Activated T-helper 9 cell treated with anti-CD3 and anti-CD28 coated beads, Interleukin-2, amount 50 U/mL, for 16 hours (primary cell): ENCODE results near the gene CLCN1.
A peak's percentile ranks its signal among the peaks of the same experiment; 100 is the strongest.

ENCODE experiments used
- DNase-seq: peaks from one replicate; pipeline ENCODE4 v3.0.0-alpha.2; 2020; ENCODE audit warnings: low read depth

The CLCN1 gene

GRCh38 chr7:143368387-143368786 lies 52.5 kb downstream of the CLCN1 start:
- DNase-seq, result no peak

- no peak for DNase-seq
These were observed 54.1 kb downstream of the CLCN1 start for GRCh38 chr7:143369678-143370651.

- DNase-seq, result no peak
These were observed 56.2 kb downstream of the CLCN1 start for GRCh38 chr7:143372070-143372469.

DNA sequence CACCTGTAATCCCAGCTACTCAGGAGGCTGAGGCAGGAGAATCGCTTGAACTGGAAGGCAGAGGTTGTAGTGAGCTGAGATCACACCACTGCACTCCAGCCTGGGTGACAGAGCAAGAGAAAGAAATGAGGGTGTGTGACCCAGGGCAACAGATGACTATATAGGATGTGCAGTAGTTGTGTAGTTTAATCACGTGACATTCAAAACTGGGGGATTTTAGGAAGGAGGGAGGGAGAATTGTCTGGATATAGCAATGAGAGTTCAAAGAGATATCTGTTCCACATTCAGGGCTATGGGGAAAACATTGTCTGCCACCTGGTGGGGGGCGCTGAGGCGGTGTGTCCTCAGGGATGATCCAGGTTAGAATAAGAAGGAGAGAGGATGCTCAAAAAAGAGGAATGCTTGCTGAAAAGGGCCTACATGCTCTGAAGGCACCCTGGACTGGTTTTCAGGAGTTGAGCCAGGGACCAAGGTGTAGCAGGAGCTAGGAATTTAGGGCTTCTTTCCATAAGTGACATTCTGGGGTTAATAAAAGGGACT lies 57.4 kb downstream of the CLCN1 start:
- DNase-seq, result no peak

- DNase-seq, result no peak
These were observed 58.6 kb downstream of the CLCN1 start for GRCh38 chr7:143374561-143374960.

DNA sequence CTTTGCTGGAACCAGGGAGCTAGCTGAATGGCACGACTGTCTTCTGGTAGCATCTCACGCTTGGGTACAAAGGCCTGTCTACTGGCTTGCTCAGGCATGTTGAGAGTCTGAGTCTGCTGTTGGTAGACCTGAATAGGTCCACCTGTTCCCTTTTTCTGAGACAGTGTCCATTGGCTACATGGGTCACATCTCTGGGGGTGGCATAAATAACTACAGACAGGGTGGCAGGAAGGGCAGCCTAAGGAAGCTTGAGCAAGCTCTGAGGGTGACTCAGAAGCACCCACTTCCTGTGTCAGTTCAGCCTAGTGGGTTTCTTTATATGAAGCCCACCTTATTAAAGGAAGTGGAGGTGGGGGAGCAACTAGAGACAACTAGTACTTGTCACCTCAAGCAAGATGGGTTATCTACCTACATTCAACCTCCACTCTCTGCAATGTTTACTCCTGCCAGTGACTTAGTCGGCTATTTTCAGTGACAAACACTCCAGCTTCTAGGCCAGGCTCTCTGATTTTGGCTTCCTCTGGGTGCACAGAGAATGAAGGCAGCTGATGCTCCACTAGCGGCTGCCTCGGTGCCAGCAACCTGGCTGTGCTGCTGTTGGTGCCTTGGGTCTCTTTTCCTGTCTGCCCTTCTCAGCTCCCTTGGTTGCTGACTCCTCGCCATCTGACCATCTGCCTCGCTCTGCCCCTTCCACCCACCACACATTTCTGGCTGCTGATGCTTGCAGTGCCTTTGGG lies 59.6 kb downstream of the CLCN1 start:
- no peak for DNase-seq

DNA sequence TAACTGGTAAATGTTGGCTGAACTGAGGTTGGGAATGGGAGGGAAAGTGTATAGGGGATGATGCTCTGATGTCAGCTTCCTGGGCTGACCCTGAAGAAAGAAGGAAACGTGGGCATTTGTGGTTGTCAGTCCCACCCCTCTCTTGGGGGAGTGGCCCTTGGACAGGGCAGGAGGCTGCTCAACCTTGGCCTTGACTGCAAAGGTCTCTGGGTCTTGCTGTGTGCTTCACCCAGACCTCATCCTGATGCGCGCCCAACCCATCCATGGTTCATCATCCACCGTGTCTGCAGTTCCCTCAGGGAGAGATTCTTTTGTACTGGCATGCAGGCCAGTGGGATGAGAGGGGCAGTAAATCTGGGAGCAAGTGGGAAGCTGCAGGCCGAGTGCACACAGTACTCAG lies 60.5 kb downstream of the CLCN1 start:
- DNase-seq, result no peak

DNA sequence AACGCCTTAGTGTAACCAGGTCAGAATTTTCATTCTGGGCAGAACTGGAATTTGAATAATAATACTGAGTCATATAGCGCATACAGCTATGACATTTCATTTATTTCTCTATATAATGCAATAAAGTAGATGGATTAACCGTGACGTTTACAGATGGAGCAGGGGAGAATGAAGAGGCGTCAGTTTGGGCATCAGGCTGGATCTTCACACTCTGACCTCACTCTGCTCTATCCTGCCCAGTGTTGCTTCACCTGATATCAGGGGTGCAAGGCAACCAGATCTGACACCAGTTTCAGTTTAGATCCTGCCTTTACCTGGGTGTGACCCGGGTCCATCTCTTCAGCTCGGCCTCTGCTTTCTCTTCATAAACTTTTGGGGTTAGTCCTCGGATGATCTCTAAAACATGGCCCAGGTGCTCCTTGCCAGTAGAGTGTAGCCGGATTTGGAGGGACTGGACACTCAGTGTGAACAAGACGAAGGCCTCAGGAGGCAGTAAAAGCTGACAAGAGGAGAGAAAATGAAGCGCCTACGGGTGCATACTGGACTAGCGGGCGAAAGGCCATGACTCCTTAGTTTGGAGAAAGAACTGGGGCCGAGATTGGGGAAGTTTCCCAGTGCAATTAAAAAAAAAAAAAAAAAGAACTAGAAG lies 63.8 kb downstream of the CLCN1 start:
- DNase-seq, result no peak

DNA sequence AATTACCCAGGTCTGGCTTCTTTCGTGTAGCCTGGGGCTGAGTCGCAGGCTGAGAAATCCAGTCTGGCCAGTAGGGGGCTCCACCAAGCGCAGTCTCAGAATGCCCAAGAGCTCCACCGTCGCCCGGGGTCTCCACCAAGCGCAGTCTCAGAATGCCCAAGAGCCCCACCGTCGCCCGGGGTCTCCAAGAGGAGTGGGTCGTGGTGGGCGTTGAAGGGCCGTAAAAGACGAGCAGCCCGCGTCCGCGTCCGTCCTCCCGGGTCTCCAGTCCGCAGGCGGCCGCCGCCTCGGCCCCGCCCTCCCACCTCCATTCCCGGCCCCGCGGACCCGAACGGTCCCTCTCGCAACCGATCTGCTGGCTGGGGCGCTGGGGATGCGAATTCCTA lies 64.3 kb downstream of the CLCN1 start:
- peak; percentile 81 for DNase-seq

- peak; percentile 83 for DNase-seq
These were observed 64.9 kb downstream of the CLCN1 start, which contains the start of gene ZYX for GRCh38 chr7:143380646-143381426. TSS of gene ZYX (plus strand) at chr7:143381345. CDS start at chr7:143381572, 227 bp downstream.

DNA sequence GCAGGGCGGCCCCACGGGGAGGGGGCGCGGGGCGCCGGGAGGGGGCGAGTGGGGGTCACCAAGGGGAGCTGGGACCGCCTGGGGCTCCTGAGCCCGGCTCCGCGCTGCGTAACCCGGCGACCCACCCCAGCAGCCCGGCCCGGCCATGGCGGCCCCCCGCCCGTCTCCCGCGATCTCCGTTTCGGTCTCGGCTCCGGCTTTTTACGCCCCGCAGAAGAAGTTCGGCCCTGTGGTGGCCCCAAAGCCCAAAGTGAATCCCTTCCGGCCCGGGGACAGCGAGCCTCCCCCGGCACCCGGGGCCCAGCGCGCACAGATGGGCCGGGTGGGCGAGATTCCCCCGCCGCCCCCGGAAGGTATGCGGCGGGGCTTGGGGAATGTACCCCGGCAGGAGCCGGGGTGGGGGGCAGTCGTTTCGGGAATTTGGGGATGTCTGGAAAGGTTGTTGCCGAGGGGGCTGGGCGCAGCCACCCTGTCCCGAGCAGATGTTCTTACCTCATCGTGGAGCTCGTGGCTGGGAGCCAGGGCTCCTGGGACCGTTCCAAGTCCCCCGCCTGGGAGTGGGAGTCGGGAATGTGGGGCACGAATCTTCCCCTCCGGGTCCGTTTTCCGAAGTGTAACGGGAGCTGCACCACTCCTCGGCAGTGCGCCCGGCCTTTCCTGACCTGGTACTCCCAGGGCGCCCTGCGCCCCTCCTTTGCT lies 65.7 kb downstream of the CLCN1 start:
- DNase-seq, result no peak

- no peak for DNase-seq
These were observed 66.3 kb downstream of the CLCN1 start for GRCh38 chr7:143382126-143382790.

GRCh38 chr7:143382791-143383641 lies 67.1 kb downstream of the CLCN1 start:
- no peak for DNase-seq

DNA sequence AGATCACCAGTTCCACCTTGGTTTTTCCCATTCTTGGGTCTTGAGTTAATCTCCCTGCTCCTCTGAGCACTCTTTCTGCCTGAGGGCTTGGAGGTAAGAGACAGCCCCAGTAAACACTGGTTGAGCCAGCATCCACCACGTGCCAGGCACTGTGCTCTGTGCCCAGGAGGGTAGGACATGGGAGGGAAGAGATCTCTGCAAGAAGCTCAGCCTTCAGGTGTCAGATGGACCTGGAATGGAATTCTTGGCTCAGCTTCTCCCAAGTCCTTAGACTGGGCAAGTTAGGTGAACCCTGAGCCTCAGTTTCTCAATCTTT lies 67.7 kb downstream of the CLCN1 start:
- DNase-seq, result no peak

GRCh38 chr7:143384148-143384547 lies 68.2 kb downstream of the CLCN1 start:
- no peak for DNase-seq

- no peak for DNase-seq
These were observed 69.0 kb downstream of the CLCN1 start for GRCh38 chr7:143384661-143385631.

GRCh38 chr7:143385891-143386781 lies 70.2 kb downstream of the CLCN1 start:
- no peak for DNase-seq
